Gastroesophageal sphincter (tissue), 4 donors: ENCODE data around the gene ZSWIM6. TPM values are rescaled to one million over a fixed set of nuclear protein-coding genes. Genes with fewer than 3 reads are reported as not detected.
A peak's percentile ranks its signal among the peaks of the same experiment; 100 is the strongest.

ENCODE experiments used
- ATAC-seq: fragments of 150-250 bp; one replicate; pipeline ENCODE4 v1.9.1; 2016; ENCODE audit warnings: mild to moderate bottlenecking, moderate library complexity
- H3K27ac ChIP-seq, 4 donors: fragments of 200-600 bp; sonication (generic) in 3 of 4; 1 replicate in 3 of 4; 2 replicates in 1 of 4; pipeline ENCODE4 v1.5.1; 2016 to 2019
- H3K27me3 ChIP-seq: fragments of 200-600 bp; sonication (generic); one replicate; pipeline ENCODE4 v1.5.1; 2019
- H3K36me3 ChIP-seq, 2 donors: fragments of 200-600 bp; sonication (generic); one replicate each; pipeline ENCODE4 v1.5.1; 2019; ENCODE audit warnings: control low read depth in 1 of 2
- H3K4me1 ChIP-seq, 3 donors: fragments of 200-600 bp; sonication (generic); 1 replicate in 2 of 3; 2 replicates in 1 of 3; pipeline ENCODE4 v1.5.1; 2016 to 2019; ENCODE audit warnings: control low read depth in 2 of 3
- H3K4me3 ChIP-seq, 2 donors: fragments of 200-600 bp; sonication (generic); one replicate each; pipeline ENCODE4 v1.5.1; 2019; ENCODE audit warnings: mild to moderate bottlenecking in 1 of 2, moderate library complexity in 1 of 2
- H3K9me3 ChIP-seq, 3 donors: fragments of 200-600 bp; sonication (generic); one replicate each; pipeline ENCODE4 v1.5.1; 2017 to 2019; ENCODE audit warnings: control low read depth in 2 of 3
- EP300 ChIP-seq: sonication (generic); formaldehyde crosslinking; IDR thresholded peaks from one replicate; pipeline ENCODE4 v1.6.1; 2017; ENCODE audit warnings: antibody characterized with exemption, mild to moderate bottlenecking
- POLR2A ChIP-seq, 2 donors: fragments of 450-650 bp; IDR thresholded peaks; one replicate each; pipeline ENCODE4 v1.6.1; 2017; ENCODE audit warnings: antibody characterized with exemption in 2 of 2, mild to moderate bottlenecking in 2 of 2, moderate library complexity in 1 of 2
- POLR2AphosphoS5 ChIP-seq: sonication (generic); formaldehyde crosslinking; IDR thresholded peaks from one replicate; pipeline ENCODE4 v1.6.1; 2017; ENCODE audit warnings: antibody characterized with exemption
- WGBS, 2 donors: methylation state at CpG; one replicate each; pipeline ENCODE4 v1.1.5; 2018; ENCODE audit warnings: low coverage in 1 of 2; 5-methylcytosine and 5-hydroxymethylcytosine counted together
- total RNA-seq, 4 donors: library from RNA; depleted of rRNA; stranded (reverse); fragments of >200 nt; gene quantifications; one replicate each; pipeline ENCODE4 v1.1.0, GENCODE V29; 2016
- TF ChIP-seq, protein P1 (sequence below), 4 experiments: fragments of 200-600 bp in 2 of 4; fragments of 450-650 bp in 2 of 4; sonication (generic) in 1 of 4; IDR thresholded peaks; one replicate each; pipeline ENCODE4 v1.5.1; 2017 to 2019; ENCODE audit warnings: antibody characterized with exemption in 4 of 4, mild to moderate bottlenecking in 2 of 4, moderate library complexity in 2 of 4

Gene ZSWIM6
- total RNA-seq, 4 donors from 2014 or later: 8.9 to 20.9 (median 12.3) TPM

GRCh38 chr5:61301341-61302199 is 30.5 kb upstream of the ZSWIM6 start:
- TF ChIP-seq, protein P1, sequence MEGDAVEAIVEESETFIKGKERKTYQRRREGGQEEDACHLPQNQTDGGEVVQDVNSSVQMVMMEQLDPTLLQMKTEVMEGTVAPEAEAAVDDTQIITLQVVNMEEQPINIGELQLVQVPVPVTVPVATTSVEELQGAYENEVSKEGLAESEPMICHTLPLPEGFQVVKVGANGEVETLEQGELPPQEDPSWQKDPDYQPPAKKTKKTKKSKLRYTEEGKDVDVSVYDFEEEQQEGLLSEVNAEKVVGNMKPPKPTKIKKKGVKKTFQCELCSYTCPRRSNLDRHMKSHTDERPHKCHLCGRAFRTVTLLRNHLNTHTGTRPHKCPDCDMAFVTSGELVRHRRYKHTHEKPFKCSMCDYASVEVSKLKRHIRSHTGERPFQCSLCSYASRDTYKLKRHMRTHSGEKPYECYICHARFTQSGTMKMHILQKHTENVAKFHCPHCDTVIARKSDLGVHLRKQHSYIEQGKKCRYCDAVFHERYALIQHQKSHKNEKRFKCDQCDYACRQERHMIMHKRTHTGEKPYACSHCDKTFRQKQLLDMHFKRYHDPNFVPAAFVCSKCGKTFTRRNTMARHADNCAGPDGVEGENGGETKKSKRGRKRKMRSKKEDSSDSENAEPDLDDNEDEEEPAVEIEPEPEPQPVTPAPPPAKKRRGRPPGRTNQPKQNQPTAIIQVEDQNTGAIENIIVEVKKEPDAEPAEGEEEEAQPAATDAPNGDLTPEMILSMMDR (IDR thresholded peaks at IDR 0.05): peak in 1 of 4 experiments; percentile 10
- TF ChIP-seq POLR2A (IDR thresholded peaks at IDR 0.05) (no peak), EP300 (no peak), POLR2AphosphoS5 (peak; percentile 92)
- peak overlapping the region; percentile 78 to 84 (median 82) for H3K27ac ChIP-seq
- H3K27me3 ChIP-seq: no peaks in the 10 kb centered on the region
- H3K9me3 ChIP-seq: no peaks in the 10 kb centered on the region
- H3K4me1 ChIP-seq: peaks cover 2 to 33% (median 5%) of the 10 kb centered on the region in 3 donors
- H3K4me3 ChIP-seq: no peak overlapping the region
- peak; percentile 94 for ATAC-seq
- WGBS, 2 donors: 31 to 35% methylated on average over 2 to 7 of the region's 9 CpGs
- no peaks in the 10 kb centered on the region for H3K36me3 ChIP-seq

DNA sequence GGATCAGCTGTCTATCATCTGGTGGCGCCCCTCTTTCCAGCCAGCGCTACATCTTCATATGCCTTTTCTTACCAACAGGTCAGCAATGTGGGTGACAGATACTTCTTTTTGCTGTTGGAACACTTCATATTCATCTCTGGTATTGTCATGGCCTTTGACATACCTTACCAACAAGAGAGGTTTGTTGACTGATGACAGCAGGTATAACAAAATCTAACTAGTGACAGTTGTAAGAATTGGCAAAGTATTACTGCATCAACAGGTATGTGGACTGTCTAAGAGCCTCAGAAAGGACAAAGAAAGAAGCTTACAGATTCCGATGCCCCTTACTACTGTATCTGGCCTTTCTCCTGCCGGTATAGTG is 29.9 kb upstream of the ZSWIM6 start:
- Histone ChIP-seq H3K36me3 (no peaks in the 10 kb centered on the region), H3K27me3 (no peaks in the 10 kb centered on the region), H3K4me1 (peaks cover 2 to 33% (median 5%) of the 10 kb centered on the region in 3 donors), H3K4me3 (no peak overlapping the region), H3K9me3 (no peaks in the 10 kb centered on the region), H3K27ac (peak overlapping the region; percentile 51 to 84 (median 80))
- ATAC-seq: no peak
- TF ChIP-seq POLR2A (IDR thresholded peaks at IDR 0.05) (no peak), POLR2AphosphoS5 (no peak), EP300 (no peak)
- TF ChIP-seq, protein P1 (IDR thresholded peaks at IDR 0.05): no peak
- WGBS, 2 donors: 69% methylated on average over 3 of the region's 4 CpGs; no CpG with 5 or more reads in 1 of the 2 donors

- Histone ChIP-seq H3K27me3 (no peaks in the 10 kb centered on the region), H3K4me3 (no peak overlapping the region), H3K36me3 (no peaks in the 10 kb centered on the region), H3K9me3 (no peaks in the 10 kb centered on the region), H3K27ac (no peak overlapping the region), H3K4me1 (peaks cover 2 to 33% (median 5%) of the 10 kb centered on the region in 3 donors)
- WGBS, 2 donors: 27 to 36% methylated on average over 2 to 4 of the region's 4 CpGs
- TF ChIP-seq EP300 (no peak), POLR2A (IDR thresholded peaks at IDR 0.05) (no peak), POLR2AphosphoS5 (no peak)
- TF ChIP-seq, protein P1 (IDR thresholded peaks at IDR 0.05): no peak
- ATAC-seq: no peak
Measured at GRCh38 chr5:61303346-61303745, 28.7 kb upstream of the ZSWIM6 start.

- no peak for ATAC-seq
- 29 to 43% methylated on average over 4 to 7 of the region's 15 CpGs for WGBS, 2 donors
- TF ChIP-seq, protein P1 (IDR thresholded peaks at IDR 0.05): no peak
- TF ChIP-seq POLR2AphosphoS5 (no peak), POLR2A (IDR thresholded peaks at IDR 0.05) (no peak), EP300 (no peak)
Measured at GRCh38 chr5:61304590-61305381, 27.3 kb upstream of the ZSWIM6 start.

More at GRCh38 chr5:61304590-61305381, 27.3 kb upstream of the ZSWIM6 start:
- Histone ChIP-seq H3K4me1 (peaks cover 2 to 28% (median 5%) of the 10 kb centered on the region in 3 donors), H3K36me3 (no peaks in the 10 kb centered on the region), H3K9me3 (no peaks in the 10 kb centered on the region), H3K27ac (no peak overlapping the region), H3K4me3 (no peak overlapping the region), H3K27me3 (no peaks in the 10 kb centered on the region)
